Brain pericyte (primary cell): ENCODE measurements around the gene COG3.

Experiments used
- DNase-seq: peaks from one replicate; pipeline ENCODE4 v3.0.0-alpha.2; 2012; ENCODE audit warnings: low read depth, low spot score

The COG3 gene

GRCh38 chr13:45446181-45446580 is 18.6 kb upstream of the COG3 start:
- DNase-seq, result no peak

GRCh38 chr13:45447050-45447661 is 17.6 kb upstream of the COG3 start:
- DNase-seq, result no peak

- DNase-seq, result no peak
These were observed 15.7 kb upstream of the COG3 start for GRCh38 chr13:45448965-45449559.

GRCh38 chr13:45451282-45451681 is 13.5 kb upstream of the COG3 start:
- no peak for DNase-seq

GRCh38 chr13:45454204-45454603 is 10.5 kb upstream of the COG3 start:
- DNase-seq, result no peak

- DNase-seq, result no peak
These were observed 8.4 kb upstream of the COG3 start for GRCh38 chr13:45456196-45456972.

GRCh38 chr13:45464141-45464686 is 525 bp upstream of the COG3 start:
- DNase-seq, result no peak

GRCh38 chr13:45466359-45466758 is 1.6 kb downstream of the COG3 start:
- no peak for DNase-seq

GRCh38 chr13:45468635-45469034 is 3.9 kb downstream of the COG3 start:
- DNase-seq, result no peak

- no peak for DNase-seq
These were observed 7.5 kb downstream of the COG3 start for GRCh38 chr13:45472171-45472705.

- DNase-seq, result no peak
These were observed 8.9 kb downstream of the COG3 start for GRCh38 chr13:45473627-45474026.

- no peak for DNase-seq
These were observed 10.1 kb downstream of the COG3 start for GRCh38 chr13:45474584-45475454.

GRCh38 chr13:45479661-45480060 is 14.9 kb downstream of the COG3 start:
- DNase-seq, result no peak

GRCh38 chr13:45481688-45482087 is 16.9 kb downstream of the COG3 start:
- DNase-seq, result no peak

- DNase-seq, result no peak
These were observed 17.9 kb downstream of the COG3 start for GRCh38 chr13:45482571-45483173.

GRCh38 chr13:45487604-45488003 is 22.9 kb downstream of the COG3 start:
- DNase-seq, result no peak

GRCh38 chr13:45490068-45490467 is 25.3 kb downstream of the COG3 start:
- DNase-seq, result no peak

GRCh38 chr13:45492538-45492937 is 27.8 kb downstream of the COG3 start:
- no peak for DNase-seq

- no peak for DNase-seq
These were observed 32.2 kb downstream of the COG3 start for GRCh38 chr13:45496942-45497341.

- DNase-seq, result peak; percentile 44
These were observed 35.9 kb downstream of the COG3 start for GRCh38 chr13:45500492-45501174.

GRCh38 chr13:45501175-45501526 is 36.4 kb downstream of the COG3 start:
- no peak for DNase-seq
